Nephron progenitor cell (in vitro differentiated cells): ENCODE measurements around the gene PCP4L1.
A peak's percentile ranks its signal among the peaks of the same experiment; 100 is the strongest.

Experiments
- DNase-seq: peaks from one replicate; pipeline ENCODE4 v3.0.0; 2021
- H3K27ac Mint-ChIP-seq: 2 replicates; pipeline ENCODE4 v1.8.0; 2021; ENCODE audit warnings: mild to moderate bottlenecking, moderate library complexity, mixed read lengths
- H3K27me3 Mint-ChIP-seq: 2 replicates; pipeline ENCODE4 v1.8.0; 2021; ENCODE audit warnings: mild to moderate bottlenecking, low read depth, mixed read lengths; ENCODE audit not compliant: poor library complexity
- H3K36me3 Mint-ChIP-seq: 2 replicates; pipeline ENCODE4 v1.8.0; 2021; ENCODE audit warnings: low read depth, mixed read lengths
- H3K4me1 Mint-ChIP-seq: 2 replicates; pipeline ENCODE4 v1.8.0; 2021; ENCODE audit warnings: mixed read lengths
- H3K4me3 Mint-ChIP-seq: 2 replicates; pipeline ENCODE4 v1.8.0; 2021; ENCODE audit warnings: mild to moderate bottlenecking, moderate library complexity, mixed read lengths
- H3K9me3 Mint-ChIP-seq: 2 replicates; pipeline ENCODE4 v1.8.0; 2021; ENCODE audit warnings: mild to moderate bottlenecking, moderate library complexity, mixed read lengths
- TF ChIP-seq, protein P1 (sequence below): fragments of 200-600 bp; sonication (generic); IDR thresholded peaks from 2 replicates; pipeline ENCODE4 v1.5.0; 2021; ENCODE audit warnings: antibody characterized with exemption

Gene PCP4L1

DNA sequence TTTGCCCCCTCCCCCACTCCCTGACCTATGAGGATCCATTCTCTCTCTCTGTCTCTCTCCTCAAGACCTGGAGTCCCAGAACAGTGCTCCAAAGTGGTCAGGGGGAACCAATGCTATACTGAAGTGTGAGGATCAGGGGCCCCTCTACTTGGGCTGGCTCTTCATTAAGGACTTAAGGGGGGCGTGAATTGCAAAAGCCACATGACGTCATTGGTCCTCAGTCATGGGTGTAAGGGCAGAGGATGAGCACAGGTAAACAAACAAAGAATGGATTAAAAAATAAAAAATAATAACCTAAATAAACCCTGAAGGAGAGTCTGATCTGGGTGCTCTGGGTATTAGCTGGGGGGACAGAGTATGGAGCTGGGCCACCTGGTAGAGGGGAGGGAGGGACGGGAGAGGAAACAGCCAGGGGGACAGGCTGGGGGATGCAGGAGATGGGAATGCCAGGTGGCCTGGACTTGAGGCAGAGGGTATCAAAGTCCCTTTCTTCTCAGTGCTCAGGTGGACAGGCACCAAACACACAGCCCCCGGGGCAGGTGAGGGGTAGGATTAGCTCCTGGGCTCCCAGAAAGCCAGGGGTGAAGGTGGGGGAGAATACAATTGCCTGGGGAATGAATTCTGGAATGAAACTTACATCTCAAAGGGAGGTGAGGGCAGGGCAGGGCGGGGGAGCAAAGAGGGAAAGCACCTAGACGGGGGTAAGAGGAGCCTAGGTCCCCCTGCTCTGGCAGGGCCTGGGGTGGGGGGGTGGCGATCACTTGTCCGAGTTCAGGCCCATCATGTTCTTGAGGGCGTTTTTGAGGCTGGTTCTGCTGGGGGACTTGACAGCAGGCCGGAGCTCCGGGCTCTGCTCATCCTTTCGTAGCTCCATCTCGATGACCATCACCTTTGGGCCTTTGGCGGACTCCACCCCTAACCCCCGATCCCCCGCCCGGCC lies 46.7 kb downstream of the PCP4L1 start:
- no peak overlapping the region for H3K27ac Mint-ChIP-seq
- TF ChIP-seq, protein P1, sequence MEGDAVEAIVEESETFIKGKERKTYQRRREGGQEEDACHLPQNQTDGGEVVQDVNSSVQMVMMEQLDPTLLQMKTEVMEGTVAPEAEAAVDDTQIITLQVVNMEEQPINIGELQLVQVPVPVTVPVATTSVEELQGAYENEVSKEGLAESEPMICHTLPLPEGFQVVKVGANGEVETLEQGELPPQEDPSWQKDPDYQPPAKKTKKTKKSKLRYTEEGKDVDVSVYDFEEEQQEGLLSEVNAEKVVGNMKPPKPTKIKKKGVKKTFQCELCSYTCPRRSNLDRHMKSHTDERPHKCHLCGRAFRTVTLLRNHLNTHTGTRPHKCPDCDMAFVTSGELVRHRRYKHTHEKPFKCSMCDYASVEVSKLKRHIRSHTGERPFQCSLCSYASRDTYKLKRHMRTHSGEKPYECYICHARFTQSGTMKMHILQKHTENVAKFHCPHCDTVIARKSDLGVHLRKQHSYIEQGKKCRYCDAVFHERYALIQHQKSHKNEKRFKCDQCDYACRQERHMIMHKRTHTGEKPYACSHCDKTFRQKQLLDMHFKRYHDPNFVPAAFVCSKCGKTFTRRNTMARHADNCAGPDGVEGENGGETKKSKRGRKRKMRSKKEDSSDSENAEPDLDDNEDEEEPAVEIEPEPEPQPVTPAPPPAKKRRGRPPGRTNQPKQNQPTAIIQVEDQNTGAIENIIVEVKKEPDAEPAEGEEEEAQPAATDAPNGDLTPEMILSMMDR, result no peak
- no peak for DNase-seq
- peaks cover 16% of the 10 kb centered on the region for H3K27me3 Mint-ChIP-seq
- H3K9me3 Mint-ChIP-seq, result no peaks in the 10 kb centered on the region
- H3K4me3 Mint-ChIP-seq, result peak overlapping the region; percentile 94
- H3K36me3 Mint-ChIP-seq, result no peaks in the 10 kb centered on the region
- H3K4me1 Mint-ChIP-seq, result peaks cover 24% of the 10 kb centered on the region

DNA sequence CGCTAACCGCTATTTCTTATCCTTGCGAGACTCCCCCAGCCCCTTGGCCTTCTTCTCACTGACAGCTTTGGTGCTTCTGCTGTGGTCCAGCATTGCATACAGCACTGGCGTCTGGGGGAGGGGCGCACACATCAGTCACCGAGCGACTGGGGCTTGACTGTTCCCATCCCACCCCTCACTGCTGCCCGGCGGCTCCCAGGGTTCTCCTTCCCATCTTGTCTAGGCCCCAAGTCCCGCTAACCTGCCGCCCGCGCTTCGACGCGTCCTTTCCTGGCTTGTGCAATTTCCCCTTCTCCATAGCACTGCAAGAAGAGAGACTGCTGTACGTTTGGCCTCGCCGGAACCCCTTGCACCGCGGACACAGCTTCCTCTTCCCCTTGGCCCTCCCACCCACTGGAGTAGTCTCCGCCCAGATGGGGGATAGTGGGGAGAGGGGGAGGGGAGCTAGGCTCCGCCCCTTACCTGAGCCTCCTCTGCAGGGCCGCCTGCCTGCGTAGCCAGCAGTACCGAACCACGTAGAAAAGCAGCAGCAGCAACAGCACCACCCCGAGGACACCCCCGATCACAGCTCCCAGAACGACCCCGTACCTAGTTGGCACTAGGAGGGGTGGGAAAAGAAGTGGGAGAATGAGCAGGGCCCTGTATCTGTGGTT lies 47.4 kb downstream of the PCP4L1 start:
- H3K27me3 Mint-ChIP-seq, result peaks cover 22% of the 10 kb centered on the region
- H3K4me1 Mint-ChIP-seq, result peaks cover 30% of the 10 kb centered on the region
- TF ChIP-seq, protein P1, result no peak
- no peaks in the 10 kb centered on the region for H3K9me3 Mint-ChIP-seq
- H3K27ac Mint-ChIP-seq, result no peak overlapping the region
- DNase-seq, result peak; percentile 69
- peak overlapping the region; percentile 94 for H3K4me3 Mint-ChIP-seq
- no peaks in the 10 kb centered on the region for H3K36me3 Mint-ChIP-seq

DNA sequence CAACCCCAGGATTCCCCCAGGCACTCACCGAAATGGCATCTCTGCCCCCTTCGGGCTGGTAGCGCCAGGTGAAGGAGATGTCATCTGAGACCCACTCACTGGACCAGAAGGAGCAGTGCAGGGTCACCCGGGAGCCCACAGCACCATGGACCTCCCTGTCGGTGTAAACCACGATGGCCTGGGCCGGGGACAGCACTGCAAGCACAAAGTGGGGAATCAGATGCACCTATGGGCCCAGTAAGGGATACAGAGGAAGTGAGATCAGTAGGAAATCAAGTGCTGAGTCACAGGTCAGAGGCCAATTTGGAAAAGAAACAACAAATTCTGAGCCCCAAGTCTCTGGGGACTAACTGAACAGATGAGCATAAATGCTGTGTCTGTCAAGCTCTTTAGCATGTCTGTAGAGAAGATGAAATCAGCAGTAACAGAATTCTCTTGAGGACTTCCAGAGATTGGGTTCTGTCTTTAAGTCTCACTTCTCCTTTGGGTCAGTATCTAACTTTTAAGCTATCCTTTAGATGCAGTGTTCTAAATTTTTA lies 48.8 kb downstream of the PCP4L1 start:
- no peak for DNase-seq
- no peak overlapping the region for H3K4me3 Mint-ChIP-seq

DNA sequence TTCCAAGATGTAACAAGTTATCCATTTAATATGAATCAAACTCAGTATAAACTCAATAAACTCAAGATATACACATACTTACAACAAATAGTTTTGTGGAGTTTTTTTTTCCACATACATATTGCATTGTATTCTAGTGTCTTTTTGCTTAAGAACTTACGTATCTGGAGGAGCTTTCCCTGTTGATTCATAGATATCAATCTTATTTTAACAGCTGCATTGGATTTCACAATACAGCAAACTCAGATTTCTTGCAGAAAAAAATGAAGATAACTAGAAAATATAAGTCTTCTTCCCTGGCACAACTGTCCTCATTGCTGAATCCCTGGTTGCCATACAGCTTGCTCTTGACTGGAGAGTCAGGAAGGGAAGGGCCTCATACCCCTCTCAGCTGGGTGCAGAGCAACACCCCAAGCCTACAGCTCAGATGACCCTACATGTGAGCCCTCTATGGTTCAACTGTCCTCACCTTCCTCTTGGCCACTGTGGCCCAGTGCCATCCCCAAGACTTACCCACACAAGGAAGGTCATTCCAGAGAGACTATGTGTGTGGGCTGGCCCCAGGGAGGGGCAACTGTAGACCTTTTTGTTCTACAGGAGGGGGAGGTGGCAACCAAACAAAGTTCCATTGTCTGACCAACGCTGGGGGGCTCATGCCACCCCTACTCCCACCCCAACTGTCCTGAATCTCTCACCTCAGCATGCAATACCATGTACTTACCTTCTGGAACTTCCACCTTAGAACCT lies 49.5 kb downstream of the PCP4L1 start:
- Mint-ChIP-seq H3K9me3 (no peaks in the 10 kb centered on the region), H3K4me1 (peaks cover 36% of the 10 kb centered on the region), H3K36me3 (no peaks in the 10 kb centered on the region), H3K27me3 (peaks cover 26% of the 10 kb centered on the region), H3K4me3 (no peak overlapping the region), H3K27ac (no peak overlapping the region)
- TF ChIP-seq, protein P1, result no peak
- no peak for DNase-seq

More for the DNA sequence above, 48.8 kb downstream of the PCP4L1 start:
- peaks cover 22% of the 10 kb centered on the region for H3K27me3 Mint-ChIP-seq
- TF ChIP-seq, protein P1, result no peak
- H3K4me1 Mint-ChIP-seq, result peaks cover 36% of the 10 kb centered on the region
- H3K9me3 Mint-ChIP-seq, result no peaks in the 10 kb centered on the region
- H3K36me3 Mint-ChIP-seq, result no peaks in the 10 kb centered on the region
- H3K27ac Mint-ChIP-seq, result no peak overlapping the region

DNA sequence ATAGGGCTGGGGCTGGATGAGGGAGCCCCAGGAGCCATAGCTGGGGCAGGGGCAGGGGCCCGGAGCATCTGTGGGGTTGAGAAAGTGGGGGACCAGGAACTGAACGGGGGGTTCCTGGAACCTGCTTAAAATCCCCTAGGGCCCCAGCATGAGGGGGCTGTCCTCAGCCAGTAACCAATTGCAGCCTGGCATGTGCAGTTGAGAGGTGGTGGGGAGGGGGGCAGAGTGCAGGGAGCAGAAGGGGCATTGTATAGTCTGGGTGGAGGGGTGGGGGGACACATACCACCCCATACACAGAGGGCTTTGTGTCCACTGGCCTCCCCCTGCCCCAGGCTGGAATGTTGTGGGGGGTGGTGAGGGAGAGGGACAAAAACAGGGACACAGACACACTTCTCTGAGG lies 51.3 kb downstream of the PCP4L1 start, which contains the start of gene MPZ:
TSS of gene MPZ (minus strand) at position 101 of the 400 bp plus-strand sequence. CDS start at position 38, 63 bp downstream.
- Mint-ChIP-seq H3K27me3 (peaks cover 29% of the 10 kb centered on the region), H3K4me3 (no peak within 1 kb of the TSS), H3K4me1 (peaks cover 38% of the 10 kb centered on the region), H3K36me3 (no peaks in the 10 kb centered on the region), H3K9me3 (no peaks in the 10 kb centered on the region), H3K27ac (no peak within 1 kb of the TSS)
- TF ChIP-seq, protein P1, result no peak
- DNase-seq, result no peak
